Body of pancreas (tissue), 4 donors: Measurements from ENCODE around the gene MB21D2.

ENCODE experiments used
- CTCF ChIP-seq, 7 experiments: fragments of 450-650 bp in 4 of 7; fragments of 200-600 bp in 3 of 7; sonication (generic) in 3 of 7; IDR thresholded peaks; one replicate each; pipeline ENCODE4 v1.5.1; 2016 to 2019; ENCODE audit warnings: antibody characterized with exemption in 7 of 7
- POLR2A ChIP-seq, 3 donors: fragments of 450-650 bp; IDR thresholded peaks; one replicate each; pipeline ENCODE4 v1.6.1; 2016; ENCODE audit warnings: antibody characterized with exemption in 3 of 3, mild to moderate bottlenecking in 2 of 3

- TF ChIP-seq POLR2A (IDR thresholded peaks at IDR 0.05) (no peak), CTCF (IDR thresholded peaks at IDR 0.05) (no peak)
Measured at GRCh38 chr3:192827863-192828594, 89.6 kb downstream of the MB21D2 start.
